T-helper 22 cell (primary cell): ENCODE measurements around the gene DCUN1D4.
"Not testable (repeated sequence)": the region's sequence is repeated elsewhere in the genome, so short reads cannot be mapped to it uniquely, and the experiment has no call there.

ENCODE experiments used
- DNase-seq: peaks from one replicate; pipeline ENCODE4 v3.0.0-alpha.2; 2020; ENCODE audit warnings: low read depth

Gene DCUN1D4

GRCh38 chr4:51895158-51895557 lies 52.2 kb downstream of the DCUN1D4 start:
- DNase-seq, result no peak

GRCh38 chr4:51895816-51896408 lies 53.0 kb downstream of the DCUN1D4 start:
- no peak for DNase-seq

GRCh38 chr4:51901363-51901762 lies 58.4 kb downstream of the DCUN1D4 start:
- DNase-seq, result no peak

GRCh38 chr4:51906167-51906958 lies 63.4 kb downstream of the DCUN1D4 start:
- no peak for DNase-seq

GRCh38 chr4:51907006-51907669 lies 64.2 kb downstream of the DCUN1D4 start:
- DNase-seq, result no peak

- DNase-seq, result no peak
Observed at GRCh38 chr4:51909236-51909703, 66.3 kb downstream of the DCUN1D4 start.

- DNase-seq, result no peak
Observed at GRCh38 chr4:51918251-51918650, 75.3 kb downstream of the DCUN1D4 start.

- no peak for DNase-seq
Observed at GRCh38 chr4:51923343-51923742, 80.4 kb downstream of the DCUN1D4 start.

- no peak for DNase-seq
Observed at GRCh38 chr4:51925307-51925706, 82.4 kb downstream of the DCUN1D4 start.

GRCh38 chr4:51930557-51930956 lies 87.6 kb downstream of the DCUN1D4 start:
- DNase-seq, result no peak

GRCh38 chr4:51931461-51931860 lies 88.5 kb downstream of the DCUN1D4 start:
- DNase-seq, result no peak

GRCh38 chr4:51932261-51932660 lies 89.3 kb downstream of the DCUN1D4 start:
- no peak for DNase-seq

- DNase-seq, result no peak
Observed at GRCh38 chr4:51932684-51933083, 89.7 kb downstream of the DCUN1D4 start.

GRCh38 chr4:51940460-51940859 lies 97.5 kb downstream of the DCUN1D4 start:
- not testable (repeated sequence) for DNase-seq

GRCh38 chr4:51942108-51942832 lies 99.3 kb downstream of the DCUN1D4 start:
- no peak for DNase-seq

GRCh38 chr4:51942833-51943215 lies 99.9 kb downstream of the DCUN1D4 start:
- no peak for DNase-seq

GRCh38 chr4:51943221-51943620 lies 100.3 kb downstream of the DCUN1D4 start:
- DNase-seq, result no peak

- DNase-seq, result no peak
Observed at GRCh38 chr4:51958199-51958968, 115.4 kb downstream of the DCUN1D4 start.

GRCh38 chr4:51960486-51960885 lies 117.5 kb downstream of the DCUN1D4 start:
- DNase-seq, result no peak

GRCh38 chr4:51963841-51964517 lies 121.0 kb downstream of the DCUN1D4 start:
- no peak for DNase-seq

- DNase-seq, result no peak
Observed at GRCh38 chr4:51965862-51966261, 122.9 kb downstream of the DCUN1D4 start.
